Embryonic facial prominence (tissue), 1 donor: ENCODE measurements around the gene PTP4A2.

ENCODE experiments used
- DNase-seq: peaks from one replicate; pipeline ENCODE4 v3.0.0-alpha.2; 2016; ENCODE audit errors: extremely low spot score

PTP4A2 gene

DNA sequence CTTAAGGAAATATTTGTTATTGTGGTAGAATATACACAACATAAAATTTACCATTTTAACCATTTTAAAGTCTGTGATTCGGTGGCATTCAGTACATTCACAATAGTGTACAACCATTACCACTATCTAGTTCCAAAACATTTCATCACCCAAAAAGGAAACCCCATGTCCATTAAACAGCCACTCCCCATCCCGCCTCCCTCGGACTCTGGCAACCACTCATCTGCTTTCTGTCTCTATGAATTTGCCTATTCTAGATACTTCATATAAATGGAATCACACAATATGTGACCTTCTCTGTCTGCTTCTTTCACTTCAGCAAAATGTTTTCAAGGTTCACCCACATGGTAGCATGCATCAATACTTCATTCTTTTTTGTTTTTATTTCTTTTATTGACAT is 51.3 kb downstream of the PTP4A2 start:
- no peak for DNase-seq

DNA sequence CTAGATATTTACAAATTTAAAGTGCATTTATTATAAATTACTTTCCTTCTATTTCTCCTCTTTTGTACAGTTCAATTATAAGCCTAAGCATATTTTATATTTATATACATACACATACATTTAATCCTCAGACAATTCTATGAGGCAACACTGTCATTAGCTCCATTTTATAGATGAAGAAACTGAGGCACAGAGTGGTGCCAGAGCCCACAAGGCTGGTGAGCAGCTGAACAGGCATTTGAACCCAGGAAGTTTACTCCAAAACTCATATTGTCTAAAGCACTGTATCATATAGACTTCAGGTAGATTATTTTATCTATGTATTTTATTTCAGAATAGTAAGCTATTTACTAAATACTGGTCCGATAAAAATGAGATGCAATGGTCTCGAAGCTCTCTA is 52.3 kb downstream of the PTP4A2 start:
- DNase-seq, result no peak

DNA sequence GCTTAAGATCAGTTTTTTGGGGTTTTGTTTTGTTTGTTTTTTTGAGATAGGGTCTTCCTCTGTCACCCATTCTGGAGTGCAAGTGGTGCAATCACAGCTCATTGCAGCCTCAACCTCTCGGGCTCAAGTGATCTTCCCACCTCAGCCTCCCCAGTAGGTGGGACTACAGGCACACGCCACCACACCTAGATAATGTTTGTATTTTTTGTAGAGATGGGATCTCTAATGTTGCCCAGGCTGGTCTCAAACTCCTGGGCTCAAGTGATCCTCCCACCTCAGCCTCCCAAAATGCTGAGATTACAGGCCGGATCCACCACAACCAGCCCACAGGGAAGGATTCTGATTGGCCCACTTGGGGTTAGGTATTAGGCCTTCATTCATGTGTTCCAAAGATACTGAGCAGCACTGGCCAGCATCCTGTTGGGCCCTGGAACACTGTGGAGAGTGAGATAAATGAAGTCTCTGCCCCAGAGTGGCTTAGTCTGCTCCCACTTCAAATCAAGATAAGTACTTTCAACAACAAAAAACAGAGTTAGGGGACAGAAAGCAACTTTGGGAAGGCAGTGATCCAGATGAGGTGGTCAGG is 54.7 kb downstream of the PTP4A2 start:
- DNase-seq, result no peak

DNA sequence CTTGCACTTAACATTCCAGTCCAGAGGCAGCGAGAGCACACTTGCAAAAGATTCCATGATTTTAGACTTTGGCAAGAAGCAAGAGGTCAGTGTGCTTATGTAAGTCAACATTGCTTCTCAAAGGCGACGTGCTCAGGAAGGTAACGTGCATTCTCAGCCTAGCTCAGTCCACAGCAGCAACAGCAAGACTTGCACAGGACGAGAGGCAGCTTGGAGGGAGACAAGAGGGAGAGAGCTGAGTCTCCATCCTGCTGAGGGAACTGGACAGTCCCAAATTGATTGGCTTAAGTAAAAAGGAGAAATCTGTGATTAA is 56.5 kb downstream of the PTP4A2 start:
- no peak for DNase-seq

DNA sequence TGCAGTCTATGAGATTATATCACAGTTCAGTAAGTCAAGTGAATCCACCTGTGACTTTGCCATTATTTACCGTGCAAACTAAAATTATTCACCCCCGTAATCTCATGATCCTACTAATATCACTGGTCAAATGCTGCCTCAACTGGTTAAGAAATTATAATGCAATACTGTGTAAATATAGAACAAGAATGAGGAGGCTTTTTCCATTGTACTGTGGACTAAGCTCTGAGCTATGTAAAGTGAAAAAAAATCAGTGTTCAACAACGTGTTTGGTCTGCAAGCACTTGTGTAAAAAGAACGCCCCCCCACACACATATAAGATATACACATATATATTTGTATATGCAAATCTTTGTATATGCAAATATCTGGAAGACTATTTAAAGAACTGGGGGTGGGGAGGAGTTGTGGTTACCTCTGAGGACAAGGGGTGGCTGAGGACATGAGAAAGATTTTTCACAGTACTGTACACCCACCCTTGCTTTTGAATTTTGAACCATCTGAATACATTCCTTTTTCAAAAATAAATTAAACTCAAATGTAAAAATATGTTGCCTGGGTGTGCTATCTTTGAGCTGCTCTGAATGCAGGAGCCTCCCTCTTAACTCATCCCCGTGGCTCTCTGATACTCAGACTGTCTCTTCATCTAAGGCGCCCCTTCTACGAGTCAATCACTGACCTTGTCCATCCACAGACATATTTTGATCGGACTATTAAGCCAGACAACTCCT is 57.0 kb downstream of the PTP4A2 start:
- DNase-seq, result no peak

DNA sequence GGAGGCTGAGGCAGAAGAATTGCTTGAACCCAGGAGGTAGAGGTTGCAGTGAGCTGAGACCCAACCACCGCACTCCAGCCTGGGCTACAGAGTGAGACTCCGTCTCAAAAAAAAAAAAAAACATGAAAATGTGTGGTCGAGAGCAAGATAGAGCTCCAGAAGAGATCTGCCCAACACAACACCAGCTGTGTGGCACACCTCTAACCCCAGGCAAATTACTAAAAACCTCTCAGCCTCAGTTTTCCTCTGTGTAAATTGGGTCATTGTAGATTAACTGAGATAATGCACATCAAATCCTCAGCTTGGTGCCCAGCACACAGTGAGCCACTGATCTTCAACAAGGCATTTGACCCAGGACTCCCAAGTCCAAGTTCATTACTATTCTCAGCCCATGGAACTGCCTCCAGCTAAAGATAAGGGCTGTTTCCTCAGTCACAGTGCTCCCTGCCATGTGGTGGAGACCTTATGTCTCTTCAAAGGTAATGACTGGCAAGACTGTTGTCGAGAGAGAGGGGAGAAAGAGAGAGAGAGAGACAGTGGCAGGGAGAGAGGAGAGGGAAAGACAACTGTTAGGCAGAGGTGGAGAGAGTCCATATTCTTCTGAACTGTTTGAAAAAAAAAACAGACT is 58.1 kb downstream of the PTP4A2 start:
- no peak for DNase-seq

DNA sequence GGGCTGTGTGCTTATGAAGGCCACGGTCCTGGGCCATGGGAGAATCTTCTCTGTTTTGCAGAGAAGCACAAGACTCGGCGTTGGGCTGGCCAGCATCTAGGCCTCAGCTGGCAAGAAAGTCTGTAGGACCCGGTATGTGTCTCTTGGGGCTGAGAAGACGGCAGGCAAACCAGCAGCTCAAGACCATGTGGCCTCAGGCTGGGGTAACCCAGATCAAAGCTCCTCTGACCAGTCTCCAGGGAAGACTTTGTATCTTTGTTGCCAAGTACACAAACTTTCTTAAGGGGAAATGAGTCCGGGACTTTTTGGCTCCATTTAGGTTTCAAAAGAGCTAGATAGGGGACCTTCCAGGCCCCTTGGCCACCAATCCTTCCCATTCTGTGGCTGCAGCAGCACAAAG is 60.1 kb downstream of the PTP4A2 start:
- no peak for DNase-seq

DNA sequence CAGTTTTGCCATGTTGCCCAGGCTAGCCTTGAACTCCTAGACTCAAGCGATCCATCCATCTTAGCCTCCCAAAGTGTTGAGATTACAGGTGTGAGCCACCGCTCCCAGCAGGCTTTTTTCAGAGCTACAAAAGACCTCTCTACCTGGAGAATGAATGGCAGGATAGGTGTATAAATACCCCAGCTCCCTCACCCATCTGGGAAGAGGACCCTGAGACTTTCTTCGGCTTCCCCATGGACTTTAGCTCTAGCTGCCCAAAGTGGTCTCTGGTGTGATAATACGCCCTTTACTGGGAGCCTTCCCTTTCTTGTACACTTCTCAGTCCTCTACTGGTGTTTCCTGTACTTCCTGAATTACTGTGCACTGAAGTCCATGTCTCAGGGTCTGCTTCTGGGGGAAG is 60.6 kb downstream of the PTP4A2 start:
- no peak for DNase-seq

DNA sequence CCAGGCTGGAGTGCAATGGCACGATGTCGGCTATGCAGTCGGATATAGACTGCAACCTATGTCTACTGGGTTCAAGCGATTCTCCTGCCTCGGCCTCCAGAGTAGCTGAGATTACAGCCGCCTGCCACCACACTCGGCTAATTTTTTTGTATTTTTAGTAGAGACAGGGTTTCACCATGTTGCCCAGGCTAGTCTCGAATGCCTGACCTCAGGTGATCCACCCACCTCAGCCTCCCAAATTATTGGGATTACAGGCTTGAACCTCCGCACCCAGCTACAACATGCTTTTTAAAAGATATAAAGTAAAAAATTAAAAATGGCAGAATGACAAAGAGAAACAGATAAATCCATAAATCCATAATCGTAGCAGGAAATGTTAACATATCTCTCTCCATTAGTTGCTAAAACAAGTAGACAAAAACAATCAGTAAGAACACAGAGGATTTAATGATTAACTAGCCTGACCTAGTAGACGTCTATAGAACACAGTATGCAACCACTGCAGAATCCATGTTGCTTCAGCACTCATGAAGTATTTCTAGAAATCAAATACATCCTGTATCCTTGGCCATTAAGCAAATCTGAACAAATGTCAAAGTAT is 62.4 kb downstream of the PTP4A2 start:
- no peak for DNase-seq

DNA sequence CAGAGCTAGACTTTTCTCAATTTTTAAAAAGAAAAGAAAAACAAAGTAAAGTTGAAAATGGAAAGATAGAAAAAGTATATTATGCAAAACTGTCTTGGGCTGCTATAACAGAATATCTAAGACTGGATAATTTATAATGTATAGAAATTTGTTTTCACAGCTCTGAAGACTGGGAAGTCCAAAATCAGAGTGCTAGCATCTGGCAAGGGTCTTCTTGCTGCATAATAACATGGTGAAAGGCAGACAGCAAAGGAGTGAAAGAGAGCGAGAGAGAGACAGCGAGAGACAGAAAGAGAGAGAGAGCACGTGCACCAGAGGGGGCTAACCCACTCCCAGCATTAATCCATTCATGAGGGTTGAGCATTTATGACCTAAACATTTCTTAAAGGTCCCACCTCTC is 63.2 kb downstream of the PTP4A2 start:
- DNase-seq, result no peak

DNA sequence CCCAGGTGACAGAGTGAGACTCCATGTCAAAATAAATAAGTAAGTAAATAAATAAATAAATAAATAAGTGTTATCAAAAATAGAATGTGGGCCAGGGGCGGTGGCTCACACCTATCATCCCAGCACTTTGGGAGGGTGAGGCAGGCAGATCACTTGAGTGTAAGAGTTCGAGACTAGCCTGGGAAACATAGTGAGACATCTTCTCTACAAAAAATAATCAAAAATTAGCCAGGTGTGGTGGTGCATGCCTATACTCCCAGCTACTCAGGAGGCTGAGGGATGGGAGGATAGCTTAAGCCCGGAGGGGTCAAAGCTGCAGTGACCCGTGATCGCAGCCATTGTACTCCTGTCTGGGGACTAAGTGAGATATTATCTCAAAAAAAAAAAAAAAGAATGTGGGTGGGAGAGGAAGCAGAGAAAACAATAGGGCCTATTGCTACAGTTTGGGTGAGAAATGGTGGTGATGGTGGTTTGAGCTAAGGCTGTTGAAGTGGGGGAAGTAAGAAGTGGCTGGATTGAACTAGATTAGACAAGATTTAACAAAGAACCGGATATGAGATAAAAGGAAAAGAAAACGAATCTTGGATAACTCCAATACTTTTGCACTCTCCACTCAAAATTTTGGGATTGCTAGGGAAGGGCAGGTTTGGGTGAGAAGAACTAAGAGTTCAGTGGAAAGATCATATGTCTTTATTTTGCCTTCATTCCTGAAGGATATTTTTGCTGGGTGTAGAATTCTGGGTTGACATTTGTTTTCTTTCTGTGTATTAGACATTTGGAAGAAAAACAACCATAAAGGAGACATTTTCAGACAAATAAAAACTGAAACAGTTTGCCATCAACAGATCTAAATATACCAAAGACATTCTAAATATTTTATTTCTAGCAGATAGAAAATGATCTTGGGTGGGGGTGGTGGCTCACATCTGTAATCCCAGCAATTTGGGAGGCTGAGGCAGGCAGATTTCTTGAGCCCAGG is 65.2 kb downstream of the PTP4A2 start:
- no peak for DNase-seq

DNA sequence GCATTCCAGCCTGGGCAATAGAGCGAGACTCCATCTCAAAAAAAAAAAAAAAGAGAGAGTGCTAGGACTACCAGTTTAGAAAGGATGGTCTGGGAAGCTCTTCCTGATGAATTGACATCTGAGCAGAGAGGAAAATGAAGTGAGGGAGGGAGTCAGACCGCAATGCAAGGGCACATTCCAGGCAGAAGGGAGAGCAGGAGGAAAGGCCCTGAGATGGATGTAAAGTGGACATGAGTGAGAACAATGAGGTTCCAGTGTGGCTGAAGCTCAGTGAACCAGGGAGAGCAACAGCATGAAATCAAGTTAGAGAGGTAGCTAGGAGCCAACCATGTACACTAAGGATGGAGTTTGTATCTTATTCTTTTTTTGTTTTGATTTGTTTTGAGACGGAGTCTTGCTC is 66.5 kb downstream of the PTP4A2 start:
- DNase-seq, result no peak

DNA sequence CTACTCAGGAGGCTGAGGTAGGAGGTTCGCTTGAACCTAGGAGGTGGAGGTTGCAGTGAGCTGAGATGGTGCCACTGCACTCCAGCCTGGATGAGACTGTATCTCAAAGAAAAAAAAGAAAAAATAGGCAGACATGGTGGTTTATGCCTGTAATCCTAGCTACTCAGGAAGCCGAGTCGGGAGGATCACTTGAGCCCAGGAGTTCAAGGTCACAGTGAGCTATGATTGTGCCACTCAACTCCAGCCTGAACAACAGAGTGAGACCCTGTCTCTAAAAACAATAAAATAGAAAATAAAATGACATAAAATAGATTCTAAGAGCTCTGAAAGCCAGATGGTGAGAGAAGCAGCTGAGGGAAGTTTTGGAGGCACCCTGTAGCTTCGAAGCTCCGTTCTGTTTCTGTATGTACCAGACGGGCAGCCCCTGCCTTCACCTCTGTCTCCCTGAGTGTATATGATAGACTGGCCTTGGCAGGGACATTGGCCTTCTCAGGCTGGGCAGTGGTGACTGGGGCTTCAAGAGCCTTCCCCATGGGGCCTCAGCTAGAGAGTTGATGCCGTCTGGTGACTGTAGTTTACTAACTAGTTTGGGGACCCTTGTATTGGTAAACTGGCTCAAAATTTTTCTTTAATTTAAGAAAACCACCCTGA is 68.0 kb downstream of the PTP4A2 start:
- no peak for DNase-seq

DNA sequence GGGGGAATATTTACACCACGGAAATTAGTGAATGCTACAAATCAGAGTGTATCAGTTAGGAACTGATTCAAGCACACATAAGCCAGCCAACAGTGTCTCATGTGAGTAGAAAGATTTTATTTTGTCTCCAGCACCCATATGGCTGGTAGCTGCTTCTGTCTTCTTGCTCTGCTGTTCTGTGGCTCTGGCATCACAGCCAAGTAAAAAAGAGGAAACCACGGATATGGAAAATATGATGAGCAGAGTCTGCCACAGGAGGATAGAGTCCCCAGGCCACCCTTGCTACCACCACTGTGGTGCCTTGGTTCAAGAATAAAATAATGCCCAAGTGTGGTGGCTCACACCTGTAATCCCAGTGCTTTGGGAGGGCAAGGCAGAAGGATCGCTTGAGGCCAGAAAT is 68.7 kb downstream of the PTP4A2 start:
- DNase-seq, result no peak

DNA sequence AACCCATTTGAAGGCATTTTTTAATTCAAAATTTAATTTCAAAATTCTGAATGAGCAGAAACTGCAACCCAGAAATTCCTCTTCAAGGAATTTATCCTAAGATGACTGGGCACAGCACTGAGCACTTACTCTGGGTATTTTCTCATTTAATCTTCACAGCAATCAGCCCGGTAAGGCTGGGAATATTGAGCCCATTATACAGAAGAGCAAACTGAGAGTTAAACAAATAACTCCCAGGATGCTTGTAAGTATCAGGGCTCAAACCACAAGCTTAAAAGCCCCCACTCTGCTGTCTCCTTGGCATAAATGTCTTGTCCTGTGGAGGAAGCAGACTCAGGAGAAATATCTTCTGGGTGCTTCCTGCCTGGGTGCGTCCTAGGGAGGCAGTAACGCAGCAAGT is 69.3 kb downstream of the PTP4A2 start:
- DNase-seq, result no peak

DNA sequence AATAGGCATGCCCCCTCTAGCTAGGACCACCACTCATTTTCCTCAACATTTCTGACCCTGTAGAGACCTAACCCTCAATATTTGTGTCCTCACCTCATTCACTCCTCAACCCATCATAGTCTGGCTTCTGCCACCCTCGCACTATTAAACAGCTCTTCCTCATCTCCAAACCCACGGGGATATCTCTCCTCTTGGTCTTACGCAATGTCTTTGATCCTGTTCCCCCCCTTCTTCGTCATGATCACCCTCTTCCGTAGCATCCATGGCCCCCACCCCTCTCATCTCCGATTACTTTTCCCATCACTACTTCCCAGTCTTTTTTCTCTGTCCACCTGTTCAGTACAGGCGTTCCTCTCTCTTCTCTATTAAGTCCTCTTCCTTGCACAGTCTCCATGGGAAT is 70.6 kb downstream of the PTP4A2 start:
- no peak for DNase-seq

DNA sequence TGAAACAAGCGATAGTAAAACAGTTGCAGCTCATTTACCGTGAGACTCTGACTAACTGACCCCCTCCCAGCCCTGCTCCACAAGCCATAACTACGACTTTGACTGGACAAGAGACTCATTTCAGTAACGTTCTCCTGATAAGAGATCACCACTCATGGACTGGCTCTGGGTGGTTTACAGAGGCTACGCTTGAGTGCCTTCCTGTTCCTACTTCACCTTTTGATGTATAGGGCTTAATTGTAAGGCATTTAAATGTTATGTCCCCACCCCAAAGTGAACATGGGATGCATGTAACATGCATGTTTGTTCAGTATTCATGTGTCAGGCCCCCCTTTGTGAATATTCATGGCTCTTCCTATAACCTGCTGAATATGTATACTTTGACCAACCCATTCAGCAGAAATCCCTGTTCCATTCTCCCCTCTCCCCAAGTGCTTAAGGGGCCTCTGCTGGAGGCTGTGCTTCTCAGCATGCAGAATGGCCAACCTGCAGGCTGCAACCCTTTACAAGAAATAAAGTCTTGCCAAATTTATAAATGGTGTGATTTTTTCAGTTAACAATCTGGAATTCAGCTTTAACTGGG is 71.6 kb downstream of the PTP4A2 start:
- DNase-seq, result no peak

DNA sequence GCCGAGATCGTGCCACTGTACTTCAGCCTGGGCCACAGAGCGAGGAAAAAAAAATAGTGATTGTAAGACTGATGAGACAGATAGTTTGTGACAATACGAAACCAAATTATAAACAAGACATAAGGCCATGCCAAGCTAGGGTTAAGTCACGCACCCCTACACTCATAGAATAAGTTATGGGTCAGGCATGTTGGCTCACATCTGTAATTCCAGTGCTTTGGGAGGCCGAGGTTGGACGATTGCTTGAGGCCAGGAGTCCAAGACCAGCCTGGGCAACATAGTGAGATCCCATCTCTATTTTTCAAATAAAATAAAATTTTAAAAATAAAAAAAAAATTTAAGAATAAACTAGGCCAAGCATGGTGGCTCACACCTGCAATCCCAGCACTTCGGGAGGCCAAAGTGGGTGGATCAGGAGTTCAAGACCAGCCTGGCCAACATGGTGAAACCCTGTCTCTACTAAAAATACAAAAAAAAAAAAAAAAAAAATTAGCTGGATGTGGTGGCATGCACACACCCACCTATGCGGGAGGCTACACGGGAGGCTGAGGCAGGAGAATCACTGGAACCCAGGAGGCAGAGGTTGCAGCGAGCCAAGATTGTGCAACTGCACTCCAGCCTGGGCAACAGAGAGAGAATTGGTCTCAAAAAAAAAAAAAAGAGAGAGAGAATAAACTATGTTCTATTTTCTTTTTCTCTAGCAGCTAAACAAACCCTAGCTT is 72.3 kb downstream of the PTP4A2 start:
- DNase-seq, result no peak

DNA sequence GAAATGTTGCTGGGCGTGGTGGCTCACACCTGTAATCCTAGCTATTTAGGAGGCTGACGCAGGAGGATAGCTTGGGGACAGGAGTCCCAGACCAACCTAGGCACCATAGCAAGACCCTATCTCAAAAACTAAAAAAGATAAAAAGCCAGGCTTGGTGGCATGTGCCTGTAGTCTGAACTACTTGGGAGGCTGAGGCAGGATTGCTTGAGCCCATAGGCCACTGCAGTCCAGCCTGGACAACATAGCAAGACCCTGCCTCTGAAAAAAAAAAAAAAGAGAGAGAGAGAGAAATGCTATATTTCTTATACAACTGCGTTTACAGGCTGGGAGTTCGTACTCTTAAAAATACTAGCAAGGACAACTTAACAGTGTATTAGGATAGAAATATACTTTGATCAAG is 76.1 kb downstream of the PTP4A2 start:
- DNase-seq, result no peak

DNA sequence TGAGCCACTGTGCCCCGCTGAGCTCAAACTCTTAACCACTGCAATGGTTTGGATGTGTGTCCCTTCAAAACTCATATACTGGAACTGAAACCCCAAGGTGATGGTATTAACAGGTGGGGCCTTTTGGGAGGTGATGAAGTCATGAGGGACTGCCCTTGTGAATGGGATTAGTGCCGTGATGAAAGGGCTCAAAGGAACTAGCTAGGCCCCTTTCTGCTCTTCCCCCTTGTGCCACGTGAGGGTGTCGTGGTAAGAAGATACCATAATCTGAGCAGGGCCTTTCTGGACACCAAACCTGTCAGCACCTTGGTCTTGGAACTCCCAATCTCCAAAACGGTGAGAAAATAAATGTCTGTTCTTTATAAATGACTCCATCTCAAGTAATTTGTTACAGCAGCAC is 76.8 kb downstream of the PTP4A2 start:
- no peak for DNase-seq
